ENCODE measurements around the gene CTDSPL.

Gene CTDSPL

GRCh38 chr3:38027466-38028465, 166.1 kb downstream of the CTDSPL start:
- Histone ChIP-seq H3K36me3 (replicated peaks; ENCODE audit: insufficient read depth, low read length) (no peaks in the 10 kb centered on the region), H2AFZ (ENCODE audit: low read length) (no peak overlapping the region), H3K9ac (ENCODE audit: low read length) (no peak overlapping the region), H3K4me2 (ENCODE audit: low read depth, low read length) (no peak overlapping the region), H3K4me1 (ENCODE audit: low read length) (peaks cover 12% of the 10 kb centered on the region), H3K4me3 (ENCODE audit: low read length) (no peak overlapping the region), H3K9me2 (replicated peaks; ENCODE audit: insufficient read depth, low read length) (no peaks in the 10 kb centered on the region), H3K9me3 (replicated peaks; ENCODE audit: insufficient read depth, low read length) (no peaks in the 10 kb centered on the region), H4K20me1 (ENCODE audit: insufficient read depth, low read length) (no peaks in the 10 kb centered on the region), H3K79me2 (ENCODE audit: low read length) (no peaks in the 10 kb centered on the region), H3K27ac (ENCODE audit: low read length) (no peak overlapping the region), H3F3A (ENCODE audit: insufficient read depth, low read length) (peaks cover 13% of the 10 kb centered on the region), H3K27me3 (replicated peaks; ENCODE audit: insufficient read depth, low read length) (peaks cover 5% of the 10 kb centered on the region; the same call in 1 of the 2 replicates)
- TF ChIP-seq EZH2 (optimal IDR thresholded peaks at IDR 0.05; ENCODE audit: low read depth, low read length) (no peak), CTCF (IDR thresholded peaks at IDR 0.05; ENCODE audit: low read length) (no peak), EZH2phosphoT487 (IDR thresholded peaks at IDR 0.05; ENCODE audit: low read length) (no peak)
- no peak for DNase-seq

GRCh38 chr3:38028621-38029361, 167.1 kb downstream of the CTDSPL start:
- no peaks in the 10 kb centered on the region for H3K79me2 ChIP-seq (ENCODE audit: low read length)
- no peak overlapping the region for H3K27ac ChIP-seq (ENCODE audit: low read length)
- no peak overlapping the region; the same call in 1 of the 2 replicates for H3K4me3 ChIP-seq (ENCODE audit: low read length)
- no peaks in the 10 kb centered on the region for H3K9me2 ChIP-seq (replicated peaks; ENCODE audit: insufficient read depth, low read length)
- TF ChIP-seq EZH2phosphoT487 (IDR thresholded peaks at IDR 0.05; ENCODE audit: low read length): no peak
- TF ChIP-seq CTCF (IDR thresholded peaks at IDR 0.05; ENCODE audit: low read length): no peak
- TF ChIP-seq EZH2 (optimal IDR thresholded peaks at IDR 0.05; ENCODE audit: low read depth, low read length): no peak
- DNase-seq: no peak
- H3F3A ChIP-seq (ENCODE audit: insufficient read depth, low read length): peaks cover 8% of the 10 kb centered on the region
- no peaks in the 10 kb centered on the region for H4K20me1 ChIP-seq (ENCODE audit: insufficient read depth, low read length)
- no peaks in the 10 kb centered on the region for H3K9me3 ChIP-seq (replicated peaks; ENCODE audit: insufficient read depth, low read length)
- H3K9ac ChIP-seq (ENCODE audit: low read length): no peak overlapping the region
- H3K36me3 ChIP-seq (replicated peaks; ENCODE audit: insufficient read depth, low read length): no peaks in the 10 kb centered on the region
- peaks cover 5% of the 10 kb centered on the region; the same call in 1 of the 2 replicates for H3K27me3 ChIP-seq (replicated peaks; ENCODE audit: insufficient read depth, low read length)
- no peak overlapping the region for H2AFZ ChIP-seq (ENCODE audit: low read length)
- peaks cover 8% of the 10 kb centered on the region for H3K4me1 ChIP-seq (ENCODE audit: low read length)
- peak overlapping the region; percentile 77; the same call in 1 of the 2 replicates for H3K4me2 ChIP-seq (ENCODE audit: low read depth, low read length)

- H3K27me3 ChIP-seq (replicated peaks; ENCODE audit: insufficient read depth, low read length): peaks cover 5% of the 10 kb centered on the region; the same call in 1 of the 2 replicates
- H3K36me3 ChIP-seq (replicated peaks; ENCODE audit: insufficient read depth, low read length): no peaks in the 10 kb centered on the region
- peak within 1 kb of the TSS; percentile 48; the same call in 1 of the 2 replicates for H2AFZ ChIP-seq (ENCODE audit: low read length)
- no peak for TF ChIP-seq CTCF (IDR thresholded peaks at IDR 0.05; ENCODE audit: low read length)
- TF ChIP-seq EZH2 (optimal IDR thresholded peaks at IDR 0.05; ENCODE audit: low read depth, low read length): no peak
- no peak for TF ChIP-seq EZH2phosphoT487 (IDR thresholded peaks at IDR 0.05; ENCODE audit: low read length)
- H3K79me2 ChIP-seq (ENCODE audit: low read length): no peaks in the 10 kb centered on the region
- H3K9me3 ChIP-seq (replicated peaks; ENCODE audit: insufficient read depth, low read length): no peaks in the 10 kb centered on the region
- peak within 1 kb of the TSS; percentile 43 for H3K4me3 ChIP-seq (ENCODE audit: low read length)
- H4K20me1 ChIP-seq (ENCODE audit: insufficient read depth, low read length): no peaks in the 10 kb centered on the region
- peaks cover 7% of the 10 kb centered on the region; the same call in 1 of the 2 replicates for H3K4me1 ChIP-seq (ENCODE audit: low read length)
- H3F3A ChIP-seq (ENCODE audit: insufficient read depth, low read length): peaks cover 2% of the 10 kb centered on the region; the same call in 1 of the 2 replicates
- no peak within 1 kb of the TSS for H3K9ac ChIP-seq (ENCODE audit: low read length)
- H3K9me2 ChIP-seq (replicated peaks; ENCODE audit: insufficient read depth, low read length): no peaks in the 10 kb centered on the region
- no peak within 1 kb of the TSS for H3K27ac ChIP-seq (ENCODE audit: low read length)
- no peak for DNase-seq
- H3K4me2 ChIP-seq (ENCODE audit: low read depth, low read length): peak within 1 kb of the TSS; percentile 77
Measured at GRCh38 chr3:38029400-38030125, 167.9 kb downstream of the CTDSPL start, which contains the start of gene PLCD1. Gene PLCD1 (minus strand): TSS chr3:38029642. CDS start chr3:38029539, 103 bp downstream.
